ENCODE measurements around the gene TMEM182.

TMEM182 gene

DNA sequence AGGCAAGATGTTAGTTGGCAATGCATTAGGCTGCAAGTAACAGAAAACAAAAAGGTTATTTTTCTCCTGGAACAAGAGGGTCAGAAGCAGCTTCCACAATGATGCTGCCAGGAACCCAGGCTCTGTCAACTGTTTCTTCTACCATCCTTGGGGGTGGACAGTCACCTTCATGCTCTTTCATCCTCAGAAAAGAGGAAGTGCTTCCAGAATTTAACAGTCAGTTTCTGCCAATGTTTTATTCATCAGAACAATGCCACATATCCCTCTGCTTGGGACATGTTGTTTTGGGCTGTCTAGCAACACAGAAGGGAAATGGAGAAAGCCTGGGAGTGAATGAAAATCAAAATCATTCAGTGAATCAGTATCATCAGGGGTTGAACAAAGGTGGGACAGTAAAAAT lies 7.1 kb downstream of the TMEM182 start:
- Histone ChIP-seq H3K4me3 (ENCODE audit: low read depth, low read length) (no peak overlapping the region), H3K27me3 (ENCODE audit: control insufficient read depth, insufficient read depth, low read length) (no peaks in the 10 kb centered on the region), H3K9ac (ENCODE audit: low read length) (no peak overlapping the region), H3K4me1 (ENCODE audit: control insufficient read depth, insufficient read depth, low read length) (no peaks in the 10 kb centered on the region), H3K9me3 (ENCODE audit: control insufficient read depth, insufficient read depth, low read depth, low read length) (no peaks in the 10 kb centered on the region), H3K36me3 (ENCODE audit: control insufficient read depth, insufficient read depth, low read length) (no peaks in the 10 kb centered on the region; the same call in 1 of the 2 replicates), H3K27ac (ENCODE audit: low read depth, low read length) (no peak overlapping the region)

DNA sequence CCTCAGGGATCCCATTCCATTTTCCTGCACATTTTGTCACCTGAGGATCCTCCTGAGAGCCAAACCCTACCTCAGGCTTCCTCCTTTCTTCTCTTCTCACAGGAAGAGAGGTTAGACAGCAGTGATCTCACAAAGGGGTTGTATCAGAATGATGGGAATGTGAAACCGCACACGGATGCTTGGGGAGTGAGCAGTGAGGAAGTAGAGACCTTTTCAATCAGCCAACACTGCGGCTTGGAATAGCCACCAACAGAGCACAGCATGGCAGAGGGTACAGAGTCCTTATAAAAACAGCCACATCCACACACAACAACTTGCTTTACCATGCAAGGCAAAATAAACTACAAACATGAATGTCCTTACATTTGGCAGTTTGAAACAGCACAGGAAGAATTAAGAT lies 8.7 kb downstream of the TMEM182 start:
- Histone ChIP-seq H3K4me1 (ENCODE audit: control insufficient read depth, insufficient read depth, low read length) (no peaks in the 10 kb centered on the region), H3K27me3 (ENCODE audit: control insufficient read depth, insufficient read depth, low read length) (no peaks in the 10 kb centered on the region), H3K27ac (ENCODE audit: low read depth, low read length) (no peak overlapping the region), H3K4me3 (ENCODE audit: low read depth, low read length) (no peak overlapping the region), H3K9me3 (ENCODE audit: control insufficient read depth, insufficient read depth, low read depth, low read length) (no peaks in the 10 kb centered on the region), H3K9ac (ENCODE audit: low read length) (no peak overlapping the region), H3K36me3 (ENCODE audit: control insufficient read depth, insufficient read depth, low read length) (no peaks in the 10 kb centered on the region; the same call in 1 of the 2 replicates)

DNA sequence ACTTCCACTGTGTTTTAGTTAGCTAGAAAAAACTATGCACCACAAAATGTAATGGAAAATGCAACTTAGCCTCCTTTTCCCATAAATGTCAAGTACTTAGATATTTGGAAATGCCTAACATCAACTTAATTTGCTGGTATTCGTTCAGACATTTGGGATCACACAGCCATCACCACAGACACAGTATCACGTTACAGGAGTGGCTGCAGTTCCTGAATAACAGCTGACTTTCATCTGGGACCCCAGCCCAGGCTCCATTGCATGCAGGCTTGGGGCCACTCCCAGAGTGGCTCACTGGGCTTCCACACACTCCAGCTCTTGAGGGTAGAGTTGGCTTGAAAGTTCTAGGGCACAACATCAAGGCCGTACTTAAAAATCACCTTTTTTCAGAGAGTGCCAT lies 9.3 kb downstream of the TMEM182 start:
- Histone ChIP-seq H3K27me3 (ENCODE audit: control insufficient read depth, insufficient read depth, low read length) (no peaks in the 10 kb centered on the region), H3K27ac (ENCODE audit: low read depth, low read length) (no peak overlapping the region), H3K36me3 (ENCODE audit: control insufficient read depth, insufficient read depth, low read length) (no peaks in the 10 kb centered on the region), H3K4me3 (ENCODE audit: low read depth, low read length) (no peak overlapping the region), H3K9ac (ENCODE audit: low read length) (no peak overlapping the region), H3K9me3 (ENCODE audit: control insufficient read depth, insufficient read depth, low read depth, low read length) (no peaks in the 10 kb centered on the region), H3K4me1 (ENCODE audit: control insufficient read depth, insufficient read depth, low read length) (no peaks in the 10 kb centered on the region)

DNA sequence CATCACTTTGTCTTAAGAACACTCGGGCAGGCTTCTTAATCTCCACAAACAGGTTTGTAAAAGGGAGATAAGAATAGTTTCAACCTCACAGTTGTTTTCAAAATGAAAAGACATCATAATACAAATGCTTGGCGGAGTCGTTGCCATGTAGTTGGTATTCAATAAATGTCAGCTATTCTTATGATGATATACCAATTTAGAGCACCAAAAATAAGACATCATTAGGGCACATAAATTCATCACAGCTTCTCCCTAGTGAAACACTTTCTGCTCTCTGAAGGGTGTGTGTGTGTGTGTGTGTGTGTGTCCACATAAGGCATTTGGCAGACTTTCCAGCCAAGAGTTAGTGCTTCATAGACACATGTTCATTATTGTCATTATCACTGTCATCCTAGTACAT lies 10.8 kb downstream of the TMEM182 start:
- no peak overlapping the region for H3K4me3 ChIP-seq (ENCODE audit: low read depth, low read length)
- no peaks in the 10 kb centered on the region for H3K9me3 ChIP-seq (ENCODE audit: control insufficient read depth, insufficient read depth, low read depth, low read length)
- H3K36me3 ChIP-seq (ENCODE audit: control insufficient read depth, insufficient read depth, low read length): no peaks in the 10 kb centered on the region
- H3K9ac ChIP-seq (ENCODE audit: low read length): no peak overlapping the region
- H3K27ac ChIP-seq (ENCODE audit: low read depth, low read length): no peak overlapping the region
- H3K4me1 ChIP-seq (ENCODE audit: control insufficient read depth, insufficient read depth, low read length): no peaks in the 10 kb centered on the region
- H3K27me3 ChIP-seq (ENCODE audit: control insufficient read depth, insufficient read depth, low read length): no peaks in the 10 kb centered on the region

DNA sequence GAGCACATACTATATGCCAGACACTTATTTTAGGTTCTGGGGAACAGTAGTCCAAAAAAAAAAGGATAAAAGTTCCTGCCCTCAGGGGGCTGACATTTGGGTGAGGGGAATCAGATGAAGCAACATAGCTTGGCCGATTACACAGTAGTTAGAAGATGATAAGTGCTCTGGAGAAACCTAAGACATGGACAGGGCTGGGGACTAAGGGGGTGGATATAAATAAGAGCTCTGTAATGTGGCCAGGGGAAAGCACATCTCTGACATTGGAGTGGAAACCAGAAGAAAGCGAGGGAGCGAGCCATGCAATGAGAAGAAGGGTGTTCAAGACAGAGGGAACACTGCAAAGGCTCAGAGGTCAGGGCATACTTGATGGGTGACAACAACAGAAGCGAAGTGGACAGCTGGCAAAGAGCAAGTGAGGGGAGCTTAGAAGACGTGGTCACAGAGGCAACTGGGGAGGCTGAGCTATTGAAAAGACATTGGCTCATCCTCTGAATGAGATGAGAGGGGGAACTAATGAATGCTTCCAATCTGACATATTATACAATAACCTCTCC lies 11.4 kb downstream of the TMEM182 start:
- H3K4me3 ChIP-seq (ENCODE audit: low read depth, low read length): no peak overlapping the region
- no peaks in the 10 kb centered on the region for H3K4me1 ChIP-seq (ENCODE audit: control insufficient read depth, insufficient read depth, low read length)
- H3K36me3 ChIP-seq (ENCODE audit: control insufficient read depth, insufficient read depth, low read length): no peaks in the 10 kb centered on the region
- no peak overlapping the region for H3K9ac ChIP-seq (ENCODE audit: low read length)
- no peak overlapping the region for H3K27ac ChIP-seq (ENCODE audit: low read depth, low read length)
- no peaks in the 10 kb centered on the region for H3K9me3 ChIP-seq (ENCODE audit: control insufficient read depth, insufficient read depth, low read depth, low read length)
- no peaks in the 10 kb centered on the region for H3K27me3 ChIP-seq (ENCODE audit: control insufficient read depth, insufficient read depth, low read length)

DNA sequence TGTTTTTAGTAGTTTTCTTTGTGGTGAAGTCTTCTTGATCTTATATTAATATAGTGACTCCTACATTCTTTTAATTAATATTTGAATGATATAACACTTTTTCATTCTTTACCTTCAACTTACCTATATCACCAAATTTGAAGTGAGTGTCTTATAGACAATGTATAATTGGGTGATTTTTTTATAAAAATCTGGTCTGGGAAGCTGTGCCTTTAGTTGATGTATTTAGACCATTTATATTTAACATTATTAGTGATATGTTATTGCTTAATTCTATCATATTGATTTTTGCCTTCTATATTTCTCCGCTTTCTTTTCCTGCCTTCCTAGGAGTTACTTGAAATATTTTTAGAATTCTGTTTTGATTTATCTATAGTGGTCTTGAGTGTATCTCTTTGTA lies 16.4 kb downstream of the TMEM182 start:
- peaks cover 6% of the 10 kb centered on the region; the same call in 1 of the 2 replicates for H3K4me1 ChIP-seq (ENCODE audit: control insufficient read depth, insufficient read depth, low read length)
- H3K36me3 ChIP-seq (ENCODE audit: control insufficient read depth, insufficient read depth, low read length): no peaks in the 10 kb centered on the region
- no peak overlapping the region for H3K27ac ChIP-seq (ENCODE audit: low read depth, low read length)
- no peaks in the 10 kb centered on the region for H3K9me3 ChIP-seq (ENCODE audit: control insufficient read depth, insufficient read depth, low read depth, low read length)
- no peak overlapping the region for H3K9ac ChIP-seq (ENCODE audit: low read length)
- H3K27me3 ChIP-seq (ENCODE audit: control insufficient read depth, insufficient read depth, low read length): no peaks in the 10 kb centered on the region
- H3K4me3 ChIP-seq (ENCODE audit: low read depth, low read length): no peak overlapping the region

DNA sequence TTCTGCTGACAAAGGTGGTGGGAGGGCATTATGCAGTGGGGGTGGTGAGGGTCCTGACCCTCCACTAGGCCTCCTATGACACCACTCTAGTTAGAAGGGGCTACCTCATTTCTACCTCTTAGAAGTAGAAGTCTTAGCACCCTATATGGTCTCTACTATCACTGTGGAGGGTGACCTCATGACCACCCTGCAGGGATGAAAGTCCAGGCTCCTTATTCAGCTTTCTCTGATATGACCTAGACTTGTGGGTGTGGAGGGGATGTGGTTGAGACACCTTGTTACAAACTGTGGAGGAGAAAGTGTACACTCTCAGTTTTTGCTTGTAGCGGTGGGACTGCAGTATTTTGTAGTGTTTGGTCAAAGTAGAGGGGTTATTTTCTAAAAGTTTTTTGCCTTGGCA lies 18.6 kb downstream of the TMEM182 start:
- H3K9me3 ChIP-seq (ENCODE audit: control insufficient read depth, insufficient read depth, low read depth, low read length): no peaks in the 10 kb centered on the region
- peaks cover 15% of the 10 kb centered on the region; the same call in 1 of the 2 replicates for H3K4me1 ChIP-seq (ENCODE audit: control insufficient read depth, insufficient read depth, low read length)
- no peak overlapping the region for H3K9ac ChIP-seq (ENCODE audit: low read length)
- no peak overlapping the region for H3K27ac ChIP-seq (ENCODE audit: low read depth, low read length)
- no peak overlapping the region for H3K4me3 ChIP-seq (ENCODE audit: low read depth, low read length)
- no peaks in the 10 kb centered on the region for H3K36me3 ChIP-seq (ENCODE audit: control insufficient read depth, insufficient read depth, low read length)
- no peaks in the 10 kb centered on the region for H3K27me3 ChIP-seq (ENCODE audit: control insufficient read depth, insufficient read depth, low read length)

DNA sequence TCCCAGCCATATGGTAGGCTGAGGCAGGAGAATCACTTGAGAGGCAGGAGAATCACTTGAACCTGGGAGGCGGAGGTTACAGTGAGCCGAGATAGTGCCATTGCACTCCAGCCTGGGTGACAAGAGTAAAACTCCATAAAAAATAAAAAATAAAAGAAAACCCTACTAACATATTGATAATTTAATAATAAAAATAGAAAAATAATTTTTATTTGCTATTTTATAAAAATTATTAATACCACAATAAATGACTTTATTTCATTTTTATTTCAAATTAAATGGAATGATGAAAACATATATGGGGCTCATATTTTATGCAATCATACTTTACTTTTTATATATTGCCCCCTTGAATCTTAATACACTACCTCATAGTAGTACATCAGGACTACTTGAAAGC lies 20.4 kb downstream of the TMEM182 start:
- Histone ChIP-seq H3K9ac (ENCODE audit: low read length) (no peak overlapping the region), H3K9me3 (ENCODE audit: control insufficient read depth, insufficient read depth, low read depth, low read length) (no peaks in the 10 kb centered on the region), H3K36me3 (ENCODE audit: control insufficient read depth, insufficient read depth, low read length) (no peaks in the 10 kb centered on the region), H3K27me3 (ENCODE audit: control insufficient read depth, insufficient read depth, low read length) (no peaks in the 10 kb centered on the region), H3K4me3 (ENCODE audit: low read depth, low read length) (no peak overlapping the region), H3K27ac (ENCODE audit: low read depth, low read length) (no peak overlapping the region), H3K4me1 (ENCODE audit: control insufficient read depth, insufficient read depth, low read length) (peaks cover 15% of the 10 kb centered on the region; the same call in 1 of the 2 replicates)

DNA sequence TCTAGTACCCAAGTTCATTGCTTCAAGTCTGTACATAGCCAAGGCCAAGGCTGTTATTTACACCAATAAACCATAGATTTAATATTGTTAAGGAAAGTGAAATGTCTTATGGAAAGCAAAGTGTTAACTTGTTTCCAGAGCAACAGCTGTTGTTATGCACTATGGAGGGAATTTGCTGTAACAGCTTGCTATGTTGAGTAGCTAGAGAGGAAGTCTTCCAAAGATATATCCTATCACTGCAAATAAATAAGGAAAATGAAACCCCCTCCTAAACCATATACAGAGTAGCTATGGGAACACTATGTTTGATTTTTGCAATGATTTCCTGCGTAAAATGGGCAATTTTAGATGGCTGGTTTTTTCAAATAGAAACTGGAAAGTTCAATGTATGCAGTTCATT lies 21.1 kb downstream of the TMEM182 start:
- Histone ChIP-seq H3K27ac (ENCODE audit: low read depth, low read length) (no peak overlapping the region), H3K4me1 (ENCODE audit: control insufficient read depth, insufficient read depth, low read length) (peaks cover 15% of the 10 kb centered on the region; the same call in 1 of the 2 replicates), H3K9me3 (ENCODE audit: control insufficient read depth, insufficient read depth, low read depth, low read length) (no peaks in the 10 kb centered on the region), H3K36me3 (ENCODE audit: control insufficient read depth, insufficient read depth, low read length) (no peaks in the 10 kb centered on the region), H3K4me3 (ENCODE audit: low read depth, low read length) (no peak overlapping the region), H3K27me3 (ENCODE audit: control insufficient read depth, insufficient read depth, low read length) (no peaks in the 10 kb centered on the region), H3K9ac (ENCODE audit: low read length) (no peak overlapping the region)

DNA sequence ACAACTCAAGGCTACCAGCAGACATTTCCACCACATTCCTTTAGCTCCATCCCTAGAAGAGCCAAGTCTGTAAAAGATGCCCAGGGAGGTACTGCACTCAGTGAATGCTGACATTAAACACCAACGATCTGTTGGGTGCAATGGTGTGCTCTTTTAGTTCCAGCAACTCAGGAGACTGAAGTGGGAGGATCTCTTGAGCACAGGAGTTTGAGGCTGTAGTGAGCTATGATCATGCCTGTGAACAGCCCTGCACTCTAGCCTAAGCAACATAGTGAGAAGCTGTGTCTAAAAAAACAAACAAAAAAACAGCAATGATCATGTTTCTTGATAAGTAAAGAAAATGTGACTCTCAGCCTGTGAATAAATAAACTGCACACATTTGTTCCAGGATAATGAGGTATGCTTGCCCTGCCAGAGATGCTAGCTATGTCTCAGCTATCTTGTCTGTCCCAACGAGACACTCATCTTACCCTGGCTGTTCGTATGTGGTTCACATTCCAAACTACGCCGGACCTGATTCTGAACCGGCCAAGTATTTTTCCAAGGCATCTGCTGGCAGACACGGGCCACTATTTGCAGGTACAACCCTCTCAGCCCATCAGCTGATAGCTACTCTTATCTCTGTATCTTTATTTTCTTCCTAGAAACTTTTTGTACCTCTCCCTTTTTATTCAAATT lies 21.8 kb downstream of the TMEM182 start:
- Histone ChIP-seq H3K27ac (ENCODE audit: low read depth, low read length) (no peak overlapping the region), H3K9ac (ENCODE audit: low read length) (no peak overlapping the region), H3K4me3 (ENCODE audit: low read depth, low read length) (no peak overlapping the region), H3K36me3 (ENCODE audit: control insufficient read depth, insufficient read depth, low read length) (no peaks in the 10 kb centered on the region), H3K27me3 (ENCODE audit: control insufficient read depth, insufficient read depth, low read length) (no peaks in the 10 kb centered on the region), H3K4me1 (ENCODE audit: control insufficient read depth, insufficient read depth, low read length) (peaks cover 15% of the 10 kb centered on the region; the same call in 1 of the 2 replicates), H3K9me3 (ENCODE audit: control insufficient read depth, insufficient read depth, low read depth, low read length) (no peaks in the 10 kb centered on the region)

DNA sequence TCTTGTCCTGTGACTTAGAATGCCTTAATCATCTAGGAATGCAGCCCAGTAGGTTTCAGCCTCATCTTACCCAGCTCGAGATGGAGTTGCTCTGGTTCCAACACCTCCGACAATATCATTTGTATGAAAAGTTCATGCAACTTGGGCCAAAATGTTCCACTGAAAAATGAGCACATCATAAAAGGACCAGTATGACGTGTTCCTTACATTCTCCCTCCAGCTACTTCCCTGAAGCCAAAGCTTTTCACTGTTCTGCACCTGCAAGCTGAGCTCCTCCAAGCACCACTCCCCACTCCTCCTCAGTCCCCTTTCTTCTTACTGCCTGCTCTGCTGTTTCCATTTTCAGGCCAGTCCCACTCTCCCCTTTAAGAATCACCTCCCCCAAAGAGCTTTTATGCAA lies 23.1 kb downstream of the TMEM182 start:
- no peak overlapping the region for H3K4me3 ChIP-seq (ENCODE audit: low read depth, low read length)
- no peak overlapping the region for H3K27ac ChIP-seq (ENCODE audit: low read depth, low read length)
- H3K36me3 ChIP-seq (ENCODE audit: control insufficient read depth, insufficient read depth, low read length): no peaks in the 10 kb centered on the region
- no peak overlapping the region for H3K9ac ChIP-seq (ENCODE audit: low read length)
- no peaks in the 10 kb centered on the region for H3K9me3 ChIP-seq (ENCODE audit: control insufficient read depth, insufficient read depth, low read depth, low read length)
- H3K4me1 ChIP-seq (ENCODE audit: control insufficient read depth, insufficient read depth, low read length): peaks cover 15% of the 10 kb centered on the region; the same call in 1 of the 2 replicates
- no peaks in the 10 kb centered on the region for H3K27me3 ChIP-seq (ENCODE audit: control insufficient read depth, insufficient read depth, low read length)

All from HUES6 (cell line).